8988T (cell line): Measurements from ENCODE around the gene EXO1.
"Not testable (repeated sequence)": the region's sequence is repeated elsewhere in the genome, so short reads cannot be mapped to it uniquely, and the experiment has no call there.

Experiments used
- DNase-seq: peaks from one replicate; pipeline ENCODE4 v3.0.0; 2011

The EXO1 gene

GRCh38 chr1:241847796-241848685 is at the start of gene EXO1:
Gene EXO1, plus strand, starts transcription at chr1:241848204. Its CDS starts 2,222 bp downstream, at chr1:241850426.
- peak; percentile 73 for DNase-seq

GRCh38 chr1:241799416-241799815 is 48.6 kb upstream of the EXO1 start:
- DNase-seq: no peak

DNA sequence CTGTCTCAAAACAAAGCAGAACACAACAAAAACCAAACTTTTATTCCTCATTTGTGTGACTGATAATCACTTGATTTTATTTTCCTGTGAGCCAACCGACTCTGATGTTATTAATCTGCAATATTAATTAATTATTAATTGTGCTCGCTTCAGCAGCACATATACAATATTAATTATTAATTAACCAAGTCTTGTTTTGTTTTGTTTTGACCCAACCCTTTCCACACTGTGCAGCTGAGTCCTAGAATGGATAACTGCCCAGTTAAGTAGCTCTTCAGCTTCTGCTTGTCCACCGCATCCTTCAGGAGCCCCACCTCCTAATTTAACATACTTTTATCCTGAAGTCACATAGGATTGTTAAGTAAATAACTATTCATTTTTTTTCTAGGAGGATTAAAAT is 47.4 kb upstream of the EXO1 start:
- no peak for DNase-seq

DNA sequence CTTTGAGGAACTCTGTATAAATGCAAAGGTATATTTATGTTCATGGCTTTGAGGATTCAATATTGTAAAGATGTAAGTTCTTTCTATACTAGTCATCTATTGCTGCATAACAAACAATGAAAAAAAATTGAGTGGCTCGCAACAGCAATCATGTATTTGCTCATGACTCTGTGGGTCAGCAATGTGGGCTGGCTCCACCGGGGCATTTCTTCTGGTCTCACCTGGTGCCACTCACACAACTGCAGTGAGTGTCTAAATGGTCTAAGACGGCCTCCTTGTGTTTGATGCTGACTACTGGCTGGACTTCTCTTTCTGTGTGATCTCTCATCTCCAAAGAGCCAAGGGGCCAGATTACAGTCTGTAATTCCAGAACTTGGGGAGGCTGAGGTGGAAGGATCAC is 45.1 kb upstream of the EXO1 start:
- DNase-seq: no peak

- not testable (repeated sequence) for DNase-seq
These were observed 43.3 kb upstream of the EXO1 start for GRCh38 chr1:241804706-241805105.

DNA sequence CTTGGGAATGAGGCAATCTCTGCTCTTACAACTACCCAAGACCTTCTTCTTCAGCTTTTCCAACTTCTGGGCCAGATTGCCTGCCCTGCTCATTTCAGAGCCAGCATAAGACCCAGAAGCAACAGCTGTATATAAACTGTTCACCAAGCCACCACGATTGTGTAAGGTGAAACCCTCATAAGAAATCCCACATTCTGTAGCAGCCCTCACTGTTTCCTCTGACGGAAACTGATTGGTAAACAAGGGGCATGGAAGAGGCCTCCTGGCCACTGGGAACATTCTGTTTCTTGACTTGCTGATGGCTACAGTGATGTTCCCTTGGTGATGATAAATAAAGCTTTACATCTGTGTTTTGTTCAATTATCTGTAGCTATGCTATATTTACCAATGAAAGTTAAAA is 39.7 kb upstream of the EXO1 start:
- no peak for DNase-seq

- DNase-seq: no peak
These were observed 37.1 kb upstream of the EXO1 start for GRCh38 chr1:241810769-241811405.

DNA sequence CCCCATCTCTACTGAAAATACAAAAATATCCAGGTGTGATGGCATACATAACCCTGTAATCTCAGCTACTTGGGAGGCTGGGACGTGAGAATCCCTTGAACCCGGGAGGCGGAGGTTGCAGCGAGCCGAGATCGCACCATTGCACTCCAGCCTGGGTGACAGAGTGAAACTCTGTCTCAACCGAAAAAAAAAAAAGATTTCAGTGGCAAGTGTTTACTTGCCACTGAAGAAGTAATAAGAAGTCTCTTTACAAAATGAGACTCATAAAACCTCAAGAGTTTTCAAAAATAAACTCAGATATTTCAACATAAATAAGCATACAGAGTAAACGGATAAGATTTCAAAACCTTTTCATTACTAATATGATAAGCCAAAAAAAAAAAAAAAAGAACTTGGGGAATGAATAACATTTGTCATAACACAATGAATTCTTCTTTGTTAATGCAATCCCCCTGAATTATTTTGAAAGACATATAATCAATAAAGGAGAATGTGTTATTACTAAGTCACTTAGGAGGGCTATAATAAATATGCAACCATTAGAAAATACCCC is 34.2 kb upstream of the EXO1 start:
- DNase-seq: no peak

GRCh38 chr1:241816008-241816407 is 32.0 kb upstream of the EXO1 start:
- DNase-seq: no peak

GRCh38 chr1:241817331-241817792 is 30.6 kb upstream of the EXO1 start:
- no peak for DNase-seq

DNA sequence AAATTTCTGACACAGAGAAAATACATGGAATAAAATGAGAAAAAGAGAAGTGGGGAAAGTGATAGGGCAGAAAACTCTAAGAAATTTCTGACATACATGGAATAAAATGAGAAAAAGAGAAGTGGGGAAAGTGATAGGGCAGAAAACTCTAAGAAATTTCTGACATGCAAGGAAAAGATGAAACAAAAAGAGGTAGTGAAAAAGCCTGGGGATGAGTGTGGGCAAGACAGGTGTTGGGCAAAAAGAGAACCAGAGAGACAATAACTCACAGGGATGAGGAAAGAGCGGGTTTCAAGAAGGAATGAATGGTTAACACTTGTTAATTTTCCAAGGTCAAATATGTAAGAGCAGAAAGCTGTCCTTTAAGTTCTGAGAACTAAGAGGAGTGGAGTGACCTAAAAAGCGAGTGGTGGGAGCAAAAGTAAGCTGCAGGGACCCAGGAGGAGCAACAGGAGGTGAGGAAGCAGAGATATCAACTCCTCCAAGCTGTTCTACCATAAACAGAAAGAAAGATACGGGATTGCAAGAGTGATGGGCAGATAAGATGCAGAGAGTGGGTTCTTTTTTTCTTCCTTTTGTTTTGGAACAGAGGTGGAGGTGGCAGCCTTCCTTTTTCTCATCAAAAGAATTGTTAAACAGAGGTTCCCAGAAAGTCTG is 29.9 kb upstream of the EXO1 start:
- no peak for DNase-seq

DNA sequence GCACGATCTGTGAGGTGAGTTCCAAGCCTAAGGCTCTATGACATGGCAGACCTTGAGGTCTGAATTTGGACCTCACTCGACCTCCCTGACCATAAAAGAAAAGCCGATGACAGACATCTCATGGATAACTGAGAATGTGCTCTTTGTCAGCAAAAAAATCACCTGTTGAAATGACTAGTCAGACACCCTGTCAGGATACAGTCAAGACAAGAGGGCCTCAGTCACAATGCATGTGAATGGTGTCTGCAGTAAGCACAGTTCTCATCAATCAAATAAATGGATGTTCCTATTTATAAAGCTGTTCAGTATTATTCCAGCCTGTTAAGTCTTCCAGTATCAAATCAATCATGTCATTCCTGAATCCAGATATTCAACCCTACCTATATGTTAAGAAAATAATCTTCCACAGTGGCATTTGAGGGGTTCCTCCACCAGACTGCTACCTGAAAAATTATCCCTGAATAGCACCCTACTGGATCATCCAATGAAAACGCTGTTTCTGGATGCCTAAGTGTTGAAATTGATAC is 28.6 kb upstream of the EXO1 start:
- DNase-seq: no peak

- no peak for DNase-seq
These were observed 26.6 kb upstream of the EXO1 start for GRCh38 chr1:241821363-241821762.

DNA sequence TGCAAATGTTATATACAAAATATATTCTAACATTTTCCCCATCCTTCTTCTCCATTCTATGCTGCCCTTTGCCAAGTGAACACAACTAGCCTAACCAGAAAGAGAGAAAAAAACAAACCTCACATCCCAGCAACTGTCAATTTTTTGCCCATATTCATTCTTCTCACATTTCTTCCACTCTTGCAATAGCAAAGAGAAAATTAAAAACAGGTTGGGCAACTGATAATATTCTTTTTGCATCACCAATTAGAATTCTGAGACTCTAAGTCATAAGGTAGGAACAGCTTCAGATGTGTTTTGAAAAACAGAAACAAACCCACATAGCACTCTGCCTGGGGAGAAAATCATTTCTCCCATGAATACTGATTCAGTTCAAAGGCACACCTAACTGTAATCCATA is 25.2 kb upstream of the EXO1 start:
- DNase-seq: no peak

DNA sequence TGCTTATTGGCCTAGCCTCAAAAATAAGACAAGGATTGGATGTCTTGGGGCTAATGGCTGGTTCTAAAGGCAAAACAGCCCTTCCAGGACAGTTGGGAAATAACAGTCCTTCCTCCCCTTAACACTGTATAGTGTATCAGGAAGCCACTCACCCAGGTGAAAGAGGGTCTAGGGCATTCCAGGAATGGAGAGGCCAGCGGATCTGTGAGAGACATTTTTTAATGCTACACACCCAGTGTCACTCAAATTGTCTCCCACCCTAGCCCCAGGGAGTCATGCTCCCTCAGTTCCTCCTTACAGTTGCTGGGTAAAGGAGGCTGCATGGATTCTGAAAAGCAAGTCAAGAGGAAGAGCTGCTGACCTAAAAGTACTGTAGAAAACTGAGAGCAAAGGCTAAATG is 24.1 kb upstream of the EXO1 start:
- no peak for DNase-seq

GRCh38 chr1:241825581-241825980 is 22.4 kb upstream of the EXO1 start:
- DNase-seq: no peak

GRCh38 chr1:241826613-241827012 is 21.4 kb upstream of the EXO1 start:
- not testable (repeated sequence) for DNase-seq

- DNase-seq: no peak
These were observed 20.7 kb upstream of the EXO1 start for GRCh38 chr1:241827264-241827663.

- no peak for DNase-seq
These were observed 19.5 kb upstream of the EXO1 start for GRCh38 chr1:241828463-241829021.

GRCh38 chr1:241829468-241829867 is 18.5 kb upstream of the EXO1 start:
- DNase-seq: no peak

DNA sequence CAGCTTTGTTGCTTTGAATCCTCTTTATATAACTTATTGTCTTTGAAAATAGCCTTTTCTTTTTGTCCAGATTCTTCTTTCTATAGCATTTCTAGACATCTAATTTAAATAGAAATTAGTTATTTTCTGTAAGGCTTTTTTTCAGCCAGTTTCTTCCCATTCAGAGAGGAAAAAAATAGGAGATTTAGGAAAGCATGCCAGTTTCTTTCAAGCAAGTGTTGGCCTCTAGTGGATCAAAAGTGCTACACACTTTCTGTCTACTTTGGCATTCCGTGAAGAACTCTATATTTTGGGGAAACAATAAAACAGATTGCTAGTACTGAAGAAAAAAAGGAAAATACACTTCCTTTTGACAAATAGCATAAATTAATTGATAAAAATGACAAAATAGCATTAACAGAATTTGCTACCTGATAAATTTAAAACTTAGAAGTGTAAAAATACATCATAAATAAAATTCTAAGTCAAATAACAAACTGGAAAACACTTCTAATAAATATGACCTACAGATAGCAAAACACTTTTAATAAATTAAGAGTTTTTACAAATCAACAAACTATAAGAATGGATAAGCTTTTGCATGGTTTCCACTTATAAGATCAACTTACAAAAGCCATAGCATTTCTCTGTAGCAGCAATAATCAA is 13.1 kb upstream of the EXO1 start:
- no peak for DNase-seq

DNA sequence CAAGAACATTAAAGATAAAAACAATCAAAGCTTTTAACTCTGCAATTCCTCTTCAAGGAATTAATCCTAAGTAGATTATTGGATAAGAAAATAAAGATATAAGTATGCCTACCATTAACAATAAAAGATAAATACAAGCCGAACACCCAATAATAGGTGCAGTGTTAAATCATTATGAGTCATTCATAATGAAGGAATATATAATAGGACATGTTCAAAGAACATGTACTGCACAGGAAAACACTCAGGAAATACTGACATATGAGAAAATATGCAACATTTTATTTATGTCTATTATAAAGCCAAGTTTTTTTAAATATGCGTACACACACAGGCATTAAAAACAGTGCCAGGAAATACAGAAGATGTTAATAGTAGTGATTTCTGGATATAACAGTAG is 11.1 kb upstream of the EXO1 start:
- no peak for DNase-seq
